ENCODE data around the gene ZBTB47. TPM values are rescaled to one million over a fixed set of nuclear protein-coding genes. Genes with fewer than 3 reads are reported as not detected.

The ZBTB47 gene
- polyA plus RNA-seq, 1 donor from 2014 or later = 4.8 TPM

DNA sequence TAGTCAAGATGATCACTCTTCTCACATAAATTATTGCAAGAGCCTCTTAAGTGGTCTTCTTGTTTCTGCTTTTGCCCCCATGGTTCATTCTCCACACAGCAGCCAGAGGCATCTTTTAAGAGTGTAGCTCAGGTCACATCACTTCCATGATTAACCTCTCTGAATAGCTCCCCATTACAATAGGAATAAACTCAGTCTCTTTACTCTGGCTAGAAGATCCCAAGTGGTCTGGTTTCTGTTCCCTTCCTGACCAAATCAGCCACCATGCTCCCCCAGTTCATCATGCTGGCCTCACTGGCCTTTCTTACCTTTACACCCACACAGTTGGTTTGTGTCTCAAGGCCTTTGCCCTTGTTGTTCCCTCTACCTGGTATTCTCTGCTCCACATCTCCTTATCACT lies 40.9 kb downstream of the ZBTB47 start:
- Histone ChIP-seq H3K79me2 (replicated peaks; ENCODE audit: insufficient read depth, low read length) (no peaks in the 10 kb centered on the region), H3K9me2 (ENCODE audit: insufficient read depth, low read length) (no peaks in the 10 kb centered on the region), H3K27ac (ENCODE audit: low read length) (no peak overlapping the region), H4K20me1 (ENCODE audit: insufficient read depth) (no peaks in the 10 kb centered on the region), H2AFZ (ENCODE audit: low read depth, low read length) (no peak overlapping the region), H3K9me3 (ENCODE audit: low read length) (no peaks in the 10 kb centered on the region), H3K9ac (ENCODE audit: low read length) (no peak overlapping the region), H3K4me3 (ENCODE audit: low read length) (no peak overlapping the region), H3F3A (ENCODE audit: insufficient read depth, low read length, poor library complexity, severe bottlenecking) (no peaks in the 10 kb centered on the region), H3K4me2 (ENCODE audit: low read length) (no peak overlapping the region), H3K36me3 (ENCODE audit: insufficient read depth, low read length) (no peaks in the 10 kb centered on the region), H3K27me3 (ENCODE audit: insufficient read depth, low read depth, low read length) (no peaks in the 10 kb centered on the region)
- TF ChIP-seq MXI1 (conservative IDR thresholded peaks at IDR 0.05; ENCODE audit: poor library complexity, severe bottlenecking) (no peak), TAF1 (IDR thresholded peaks at IDR 0.05; ENCODE audit: low read depth) (no peak), POLR2AphosphoS5 (IDR thresholded peaks at IDR 0.05) (no peak), EP300 (conservative IDR thresholded peaks at IDR 0.05; ENCODE audit: poor library complexity, severe bottlenecking) (no peak), RAD21 (conservative IDR thresholded peaks at IDR 0.05) (no peak), EZH2 (IDR thresholded peaks at IDR 0.05; ENCODE audit: borderline replicate concordance, insufficient read depth, low read length, poor library complexity, severe bottlenecking) (no peak), REST (IDR thresholded peaks at IDR 0.05; ENCODE audit: borderline replicate concordance) (no peak), SMC3 (conservative IDR thresholded peaks at IDR 0.05; ENCODE audit: poor library complexity) (no peak)
- TF ChIP-seq, protein P1, sequence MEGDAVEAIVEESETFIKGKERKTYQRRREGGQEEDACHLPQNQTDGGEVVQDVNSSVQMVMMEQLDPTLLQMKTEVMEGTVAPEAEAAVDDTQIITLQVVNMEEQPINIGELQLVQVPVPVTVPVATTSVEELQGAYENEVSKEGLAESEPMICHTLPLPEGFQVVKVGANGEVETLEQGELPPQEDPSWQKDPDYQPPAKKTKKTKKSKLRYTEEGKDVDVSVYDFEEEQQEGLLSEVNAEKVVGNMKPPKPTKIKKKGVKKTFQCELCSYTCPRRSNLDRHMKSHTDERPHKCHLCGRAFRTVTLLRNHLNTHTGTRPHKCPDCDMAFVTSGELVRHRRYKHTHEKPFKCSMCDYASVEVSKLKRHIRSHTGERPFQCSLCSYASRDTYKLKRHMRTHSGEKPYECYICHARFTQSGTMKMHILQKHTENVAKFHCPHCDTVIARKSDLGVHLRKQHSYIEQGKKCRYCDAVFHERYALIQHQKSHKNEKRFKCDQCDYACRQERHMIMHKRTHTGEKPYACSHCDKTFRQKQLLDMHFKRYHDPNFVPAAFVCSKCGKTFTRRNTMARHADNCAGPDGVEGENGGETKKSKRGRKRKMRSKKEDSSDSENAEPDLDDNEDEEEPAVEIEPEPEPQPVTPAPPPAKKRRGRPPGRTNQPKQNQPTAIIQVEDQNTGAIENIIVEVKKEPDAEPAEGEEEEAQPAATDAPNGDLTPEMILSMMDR (IDR thresholded peaks at IDR 0.05; ENCODE audit: poor library complexity, severe bottlenecking) = no peak

GRCh38 chr3:42696356-42697288 lies 43.1 kb downstream of the ZBTB47 start:
- no peak overlapping the region for H3K27ac ChIP-seq (ENCODE audit: low read length)
- H3K9me3 ChIP-seq (ENCODE audit: low read length) = no peaks in the 10 kb centered on the region
- no peaks in the 10 kb centered on the region for H3K27me3 ChIP-seq (ENCODE audit: insufficient read depth, low read depth, low read length)
- H3K9me2 ChIP-seq (ENCODE audit: insufficient read depth, low read length) = no peaks in the 10 kb centered on the region
- TF ChIP-seq SMC3 (conservative IDR thresholded peaks at IDR 0.05; ENCODE audit: poor library complexity) = no peak
- no peak for TF ChIP-seq POLR2AphosphoS5 (IDR thresholded peaks at IDR 0.05)
- TF ChIP-seq EP300 (conservative IDR thresholded peaks at IDR 0.05; ENCODE audit: poor library complexity, severe bottlenecking) = no peak
- no peak for TF ChIP-seq RAD21 (conservative IDR thresholded peaks at IDR 0.05)
- TF ChIP-seq TAF1 (IDR thresholded peaks at IDR 0.05; ENCODE audit: low read depth) = no peak
- no peak for TF ChIP-seq MXI1 (conservative IDR thresholded peaks at IDR 0.05; ENCODE audit: poor library complexity, severe bottlenecking)
- no peak for TF ChIP-seq REST (IDR thresholded peaks at IDR 0.05; ENCODE audit: borderline replicate concordance)
- no peak for TF ChIP-seq EZH2 (IDR thresholded peaks at IDR 0.05; ENCODE audit: borderline replicate concordance, insufficient read depth, low read length, poor library complexity, severe bottlenecking)
- TF ChIP-seq, protein P1 (IDR thresholded peaks at IDR 0.05; ENCODE audit: poor library complexity, severe bottlenecking) = no peak
- H3K4me3 ChIP-seq (ENCODE audit: low read length) = no peak overlapping the region
- no peak overlapping the region for H3K4me2 ChIP-seq (ENCODE audit: low read length)
- H4K20me1 ChIP-seq (ENCODE audit: insufficient read depth) = no peaks in the 10 kb centered on the region
- H3F3A ChIP-seq (ENCODE audit: insufficient read depth, low read length, poor library complexity, severe bottlenecking) = no peaks in the 10 kb centered on the region
- no peak overlapping the region for H3K9ac ChIP-seq (ENCODE audit: low read length)
- H3K79me2 ChIP-seq (replicated peaks; ENCODE audit: insufficient read depth, low read length) = no peaks in the 10 kb centered on the region
- no peak overlapping the region for H2AFZ ChIP-seq (ENCODE audit: low read depth, low read length)
- H3K36me3 ChIP-seq (ENCODE audit: insufficient read depth, low read length) = no peaks in the 10 kb centered on the region
